K562 (cell line): ENCODE data around the gene IZUMO4. TPM values are rescaled to one million over a fixed set of nuclear protein-coding genes. Genes with fewer than 3 reads are reported as not detected.

Experiments
- CREB1 ChIP-seq, 2 experiments: sonication (generic) in 1 of 2; formaldehyde crosslinking in 1 of 2; IDR thresholded peaks; 2 replicates each; pipeline versions ENCODE4 v1.6.1 to v1.8.0; 2012 to 2022; ENCODE audit warnings: inconsistent platforms in 1 of 2, mild to moderate bottlenecking in 1 of 2, missing genetic modification reagents in 1 of 2, moderate library complexity in 1 of 2
- CTCF ChIP-seq, 3 experiments: IDR thresholded peaks in 2 of 3; conservative IDR thresholded peaks in 1 of 3; 2 replicates each; pipeline ENCODE4 v1.5.1; 2011 to 2012; ENCODE audit warnings: low read length in 3 of 3, mild to moderate bottlenecking in 3 of 3, control low read depth in 2 of 3, improper control_type of control experiment in 1 of 3, inconsistent platforms in 1 of 3, low read depth in 1 of 3, mixed read lengths in 1 of 3, moderate library complexity in 1 of 3; ENCODE audit not compliant: insufficient read depth in 2 of 3
- HLTF ChIP-seq: fragments of 450-650 bp; IDR thresholded peaks from 2 replicates; pipeline ENCODE4 v1.6.1; 2016
- KAT2B ChIP-seq: IDR thresholded peaks from one replicate; pipeline ENCODE4 v1.6.1; 2012; ENCODE audit warnings: low read depth, mild to moderate bottlenecking, control low read depth, inconsistent platforms, low read length, moderate library complexity
- PRPF4 ChIP-seq: fragments of 200-400 bp; formaldehyde crosslinking; IDR thresholded peaks from one replicate; pipeline ENCODE4 v1.6.1; 2017; ENCODE audit warnings: low read length, low read depth, mild to moderate bottlenecking; ENCODE audit not compliant: insufficient read depth, poor library complexity, severe bottlenecking
- RBM25 ChIP-seq: fragments of 200-400 bp; formaldehyde crosslinking; IDR thresholded peaks from 2 replicates; pipeline ENCODE4 v1.6.1; 2018; ENCODE audit warnings: low read length, low read depth, moderate library complexity; ENCODE audit not compliant: severe bottlenecking
- SRF ChIP-seq, 2 experiments: fragments of 250-450, 450-650 bp in 1 of 2; sonication (Bioruptor Pico) in 1 of 2; sonication (generic) in 1 of 2; formaldehyde crosslinking; IDR thresholded peaks; 2 replicates each; pipeline versions ENCODE4 v1.5.0 to v1.5.1; 2020 to 2022; ENCODE audit warnings: mild to moderate bottlenecking in 1 of 2, missing genetic modification reagents in 1 of 2
- STAT6 ChIP-seq: sonication (generic); formaldehyde crosslinking; IDR thresholded peaks from 2 replicates; pipeline ENCODE4 v1.8.1; 2023; ENCODE audit warnings: mild to moderate bottlenecking, missing genetic modification reagents
- ZNF197 ChIP-seq: fragments of 200-800 bp; sonication (Bioruptor generic); IDR thresholded peaks from 2 replicates; pipeline ENCODE4 v1.6.1; 2016; ENCODE audit warnings: low read depth, missing genetic modification characterization, missing compliant biosample characterization
- ZNF407 ChIP-seq: fragments of 450-650 bp; IDR thresholded peaks from 2 replicates; pipeline ENCODE4 v1.6.1; 2016; ENCODE audit warnings: low read depth
- ZNF766 ChIP-seq: fragments of 200-800 bp; sonication (Bioruptor generic); conservative IDR thresholded peaks from 2 replicates; pipeline ENCODE4 v1.6.1; 2016; ENCODE audit warnings: missing genetic modification characterization, missing compliant biosample characterization
- polyA plus RNA-seq, 8 experiments: library from polyadenylated mRNA; depleted of rRNA in 4 of 8; stranded (reverse) in 5 of 8; unstranded in 3 of 8; fragments of >200 nt; fragmentation: Nextera tagmentation in 2 of 8; fragmentation: Illumina TruSeq in 1 of 8; extraction: Ambion mirVana in 2 of 8; extraction: Trizol in 1 of 8; gene quantifications; 2 replicates each; pipeline versions ENCODE4 v1.2.1 to v1.2.3, GENCODE V29; 2011 to 2014; ENCODE audit warnings: inconsistent platforms in 1 of 8, missing spikeins in 1 of 8
- total RNA-seq, 7 experiments: library from RNA; depleted of rRNA in 6 of 7; stranded (reverse); fragments of >200 nt in 6 of 7; fragmentation: Illumina TruSeq in 2 of 7; extraction: Trizol in 2 of 7; gene quantifications; 2 replicates each; pipeline versions ENCODE4 v1.2.1 to v1.2.3, GENCODE V29; 2011 to 2021; ENCODE audit warnings: low replicate concordance in 1 of 7

IZUMO4 gene
- total and polyA plus RNA-seq, 9 of the 15 experiments (the other 6 are each of a cell fraction or from before 2014, with no cell fraction given): 0.07 to 3.9 (median 1.2) TPM

GRCh38 chr19:2050991-2051772 is 45.5 kb upstream of the IZUMO4 start, which contains the start of gene MKNK2 (continued):
- peak; percentile 72 to 88 (median 73) for TF ChIP-seq CTCF (IDR thresholded peaks at IDR 0.05 in 2 of 3, conservative IDR thresholded peaks at IDR 0.05 in 1 of 3; ENCODE audit: insufficient read depth in 2 of 3, low read depth in 1 of 3, low read length in 3 of 3)
- TF ChIP-seq HLTF: peak; percentile 60; the same call in 1 of the 2 replicates
- peak; percentile 81 for TF ChIP-seq RBM25
- no peak for TF ChIP-seq ZNF197
- TF ChIP-seq ZNF766 (CRISPR knock-in tag): peak; percentile 31; the same call in 1 of the 2 replicates
- peak; percentile 42 for TF ChIP-seq KAT2B
- no peak; a peak in 2 of 4 replicates for TF ChIP-seq SRF (CRISPR knock-in tag; IDR thresholded peaks at IDR 0.05)
- TF ChIP-seq PRPF4: peak; percentile 90
- TF ChIP-seq STAT6 (CRISPR knock-in tag): no peak
- TF ChIP-seq ZNF407: no peak
- TF ChIP-seq CREB1 (IDR thresholded peaks at IDR 0.05): peak; percentile 86
- TF ChIP-seq CREB1 (CRISPR knock-in tag; IDR thresholded peaks at IDR 0.05): peak; percentile 94
